A549 (cell line): ENCODE data around the gene TPRG1. TPM values are rescaled to one million over a fixed set of nuclear protein-coding genes. Genes with fewer than 3 reads are reported as not detected.

Experiments
- ATAC-seq, 2 experiments: fragments of 200-7000 bp in 1 of 2; fragments of >200 bp in 1 of 2; cut with Nextera tagmentation in 1 of 2; cut with Tn5 transposase in 1 of 2; 3 replicates each; pipeline versions ENCODE4 v1.8.0 to v1.9.1; 2018 to 2020; ENCODE audit warnings: mild to moderate bottlenecking in 1 of 2, moderate library complexity in 1 of 2
- CTCF ChIA-PET: fragments of 300-600 bp; sonication (Branson Sonifier 250); formaldehyde crosslinking; extraction: SDS; loops from one replicate; lab custom pipeline; 2021; ENCODE audit warnings: antibody characterized with exemption, inconsistent platforms; lab: Yijun Ruan, JAX
- POLR2A ChIA-PET: fragments of 350-600 bp; formaldehyde crosslinking; extraction: SDS; loops from one replicate; lab custom pipeline; 2021; ENCODE audit warnings: antibody characterized with exemption, inconsistent platforms; lab: Yijun Ruan, JAX
- DNase-seq, 2 experiments: peaks; one replicate each; pipeline versions ENCODE4 v3.0.0 to v3.0.0-alpha.2; 2011 to 2016; ENCODE audit warnings: low read depth in 1 of 2, low spot score in 1 of 2
- FAIRE-seq: peaks from 2 replicates; lab custom pipeline; 2011; peaks lifted over from hg19 to GRCh38; lab: Jason Lieb, UNC
- H3K27ac ChIP-seq, 2 experiments: fragments of >200 bp; sonication (Bioruptor Twin); formaldehyde crosslinking; 3 replicates each; pipeline ENCODE4 v1.5.1; 2016 to 2017
- H3K4me1 ChIP-seq: fragments of >200 bp; sonication (Bioruptor Twin); formaldehyde crosslinking; 3 replicates; pipeline ENCODE4 v1.6.1; 2016
- H3K4me2 ChIP-seq: fragments of >200 bp; sonication (Bioruptor Twin); formaldehyde crosslinking; 3 replicates; pipeline ENCODE4 v1.6.1; 2016
- H3K4me3 ChIP-seq: fragments of >200 bp; sonication (Bioruptor Twin); formaldehyde crosslinking; 3 replicates; pipeline ENCODE4 v1.5.1; 2016
- H3K9me3 ChIP-seq: fragments of >200 bp; sonication (Bioruptor Twin); formaldehyde crosslinking; 3 replicates; pipeline ENCODE4 v1.6.1; 2016
- CBX8 ChIP-seq: fragments of 200-600 bp; sonication (generic); IDR thresholded peaks from 2 replicates; pipeline ENCODE4 v1.6.1; 2016
- ESRRA ChIP-seq: fragments of 150-350 bp; IDR thresholded peaks from 2 replicates; pipeline ENCODE4 v1.6.1; 2014; ENCODE audit warnings: mild to moderate bottlenecking, low read length, borderline replicate concordance
- FOSB ChIP-seq: fragments of 250-450 bp; sonication (Bioruptor Pico); IDR thresholded peaks from 2 replicates; pipeline ENCODE4 v1.5.0; 2020; ENCODE audit warnings: mild to moderate bottlenecking, moderate library complexity
- HOXB5 ChIP-seq: fragments of 250-450 bp; sonication (Bioruptor Pico); IDR thresholded peaks from 2 replicates; pipeline ENCODE4 v1.5.0; 2020; ENCODE audit warnings: mild to moderate bottlenecking, moderate library complexity
- JUNB ChIP-seq: fragments of >200 bp; sonication (Bioruptor Twin); formaldehyde crosslinking; IDR thresholded peaks from 2 replicates; pipeline ENCODE4 v1.6.1; 2016
- MAZ ChIP-seq: fragments of 150-350 bp; IDR thresholded peaks from 2 replicates; pipeline ENCODE4 v1.6.1; 2014; ENCODE audit warnings: antibody characterized with exemption, low read depth, low read length, borderline replicate concordance
- NFE2L2 ChIP-seq: fragments of 150-350 bp; conservative IDR thresholded peaks from 2 replicates; pipeline ENCODE4 v1.6.1; 2014; ENCODE audit warnings: low read length
- RAD21 ChIP-seq, 2 experiments: fragments of >200 bp in 1 of 2; sonication (Bioruptor Twin) in 1 of 2; formaldehyde crosslinking in 1 of 2; IDR thresholded peaks in 1 of 2; conservative IDR thresholded peaks in 1 of 2; 2 replicates in 1 of 2; 3 replicates in 1 of 2; pipeline ENCODE4 v1.6.1; 2012 to 2018; ENCODE audit warnings: inconsistent platforms in 1 of 2
- RARB ChIP-seq: fragments of 250-450 bp; sonication (Bioruptor Pico); IDR thresholded peaks from 2 replicates; pipeline ENCODE4 v1.8.0; 2021; ENCODE audit warnings: mild to moderate bottlenecking, moderate library complexity
- RNF2 ChIP-seq: fragments of 200-600 bp; sonication (generic); IDR thresholded peaks from 2 replicates; pipeline ENCODE4 v1.6.1; 2016; ENCODE audit warnings: low read depth, mild to moderate bottlenecking, antibody characterized with exemption, moderate library complexity, borderline replicate concordance
- SMC3 ChIP-seq: fragments of >200 bp; sonication (Bioruptor Twin); formaldehyde crosslinking; IDR thresholded peaks from 3 replicates; pipeline ENCODE4 v1.6.1; 2018; ENCODE audit warnings: inconsistent platforms
- TFCP2L1 ChIP-seq: fragments of 250-450 bp; sonication (Bioruptor Pico); IDR thresholded peaks from 2 replicates; pipeline ENCODE4 v1.5.0; 2021; ENCODE audit warnings: mild to moderate bottlenecking
- TP53 ChIP-seq: fragments of 250-450 bp; sonication (Bioruptor Pico); IDR thresholded peaks from 2 replicates; pipeline ENCODE4 v1.5.0; 2021; ENCODE audit warnings: mild to moderate bottlenecking, moderate library complexity
- ZC3H11A ChIP-seq: fragments of 450-650 bp; IDR thresholded peaks from 2 replicates; pipeline ENCODE4 v1.6.1; 2014; ENCODE audit warnings: antibody characterized with exemption, mild to moderate bottlenecking
- ZSCAN20 ChIP-seq: fragments of 250-450 bp; sonication (Bioruptor Pico); IDR thresholded peaks from 2 replicates; pipeline ENCODE4 v1.8.0; 2022; ENCODE audit warnings: mild to moderate bottlenecking, moderate library complexity
- WGBS: methylation state at CpG from one replicate; pipeline ENCODE4 v1.1.6; 2017; ENCODE audit errors: missing lambda C conversion rate; 5-methylcytosine and 5-hydroxymethylcytosine counted together
- polyA plus RNA-seq, 4 experiments: library from polyadenylated mRNA; depleted of rRNA in 3 of 4; stranded (reverse); fragments of >200 nt; fragmentation: RNase III in 1 of 4; extraction: RNeasy Plus Mini Kit Qiagen cat#74134 plus additional on column Dnase treatment in 1 of 4; gene quantifications; 2 replicates in 3 of 4; 3 replicates in 1 of 4; pipeline ENCODE4 v1.2.3, GENCODE V29; 2011 to 2017
- TF ChIP-seq, protein P1 (sequence below): IDR thresholded peaks from 2 replicates; pipeline ENCODE4 v1.6.1; 2012
- TF ChIP-seq, protein P2 (sequence below): fragments of >200 bp; sonication (Bioruptor Twin); formaldehyde crosslinking; IDR thresholded peaks from 3 replicates; pipeline ENCODE4 v1.5.1; 2016
- TF ChIP-seq, protein P3 (sequence below): fragments of 450-650 bp; IDR thresholded peaks from 2 replicates; pipeline ENCODE4 v1.6.1; 2014; ENCODE audit warnings: antibody characterized with exemption
- TF ChIP-seq, protein P4 (sequence below): fragments of 200-600 bp; sonication (generic); IDR thresholded peaks from 2 replicates; pipeline ENCODE4 v1.6.1; 2016; ENCODE audit warnings: antibody characterized with exemption, mild to moderate bottlenecking, moderate library complexity
- TF ChIP-seq, protein P5 (sequence below): fragments of 250-450 bp; sonication (Bioruptor Pico); IDR thresholded peaks from 2 replicates; pipeline ENCODE4 v1.5.0; 2021; ENCODE audit warnings: mild to moderate bottlenecking, moderate library complexity, borderline replicate concordance
- TF ChIP-seq, protein P6 (sequence below): fragments of >200 bp; sonication (Bioruptor Twin); formaldehyde crosslinking; IDR thresholded peaks from 3 replicates; pipeline ENCODE4 v1.6.1; 2016

Gene TPRG1
- polyA plus RNA-seq, 2 of the 4 experiments (the other 2 are of a cell fraction), result 0.21 to 1.1 TPM

DNA sequence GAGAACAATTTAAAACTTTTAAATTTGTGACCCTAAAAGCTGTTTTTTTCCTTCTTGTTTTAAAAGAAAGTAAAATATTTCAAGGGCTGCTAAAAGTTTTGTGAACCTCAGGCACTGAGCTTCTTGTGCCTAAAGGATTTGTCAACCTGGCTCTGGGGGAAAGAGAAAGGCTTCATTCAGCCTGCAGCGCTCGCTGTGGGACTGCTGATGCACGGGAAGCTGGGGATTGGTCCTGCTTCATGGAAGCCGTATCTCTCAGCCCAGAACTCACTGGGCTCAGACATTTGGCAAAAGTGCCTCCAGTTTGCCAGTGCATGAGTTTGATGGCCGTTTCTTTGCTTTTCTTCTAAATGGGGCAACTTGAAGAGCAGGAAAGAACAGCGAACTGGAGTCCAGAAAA is 30.8 kb downstream of the TPRG1 start:
- 67% methylated on average over 6 of the region's 6 CpGs for WGBS
- Histone ChIP-seq H3K9me3 (no peaks in the 10 kb centered on the region), H3K27ac (no peak overlapping the region), H3K4me1 (no peaks in the 10 kb centered on the region), H3K4me2 (no peak overlapping the region), H3K4me3 (no peak overlapping the region)
- ChIA-PET CTCF (no interaction called here), POLR2A (no interaction called here)
- TF ChIP-seq, protein P1, sequence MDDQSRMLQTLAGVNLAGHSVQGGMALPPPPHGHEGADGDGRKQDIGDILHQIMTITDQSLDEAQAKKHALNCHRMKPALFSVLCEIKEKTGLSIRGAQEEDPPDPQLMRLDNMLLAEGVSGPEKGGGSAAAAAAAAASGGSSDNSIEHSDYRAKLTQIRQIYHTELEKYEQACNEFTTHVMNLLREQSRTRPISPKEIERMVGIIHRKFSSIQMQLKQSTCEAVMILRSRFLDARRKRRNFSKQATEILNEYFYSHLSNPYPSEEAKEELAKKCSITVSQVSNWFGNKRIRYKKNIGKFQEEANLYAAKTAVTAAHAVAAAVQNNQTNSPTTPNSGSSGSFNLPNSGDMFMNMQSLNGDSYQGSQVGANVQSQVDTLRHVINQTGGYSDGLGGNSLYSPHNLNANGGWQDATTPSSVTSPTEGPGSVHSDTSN, result no peak
- TF ChIP-seq, protein P2, sequence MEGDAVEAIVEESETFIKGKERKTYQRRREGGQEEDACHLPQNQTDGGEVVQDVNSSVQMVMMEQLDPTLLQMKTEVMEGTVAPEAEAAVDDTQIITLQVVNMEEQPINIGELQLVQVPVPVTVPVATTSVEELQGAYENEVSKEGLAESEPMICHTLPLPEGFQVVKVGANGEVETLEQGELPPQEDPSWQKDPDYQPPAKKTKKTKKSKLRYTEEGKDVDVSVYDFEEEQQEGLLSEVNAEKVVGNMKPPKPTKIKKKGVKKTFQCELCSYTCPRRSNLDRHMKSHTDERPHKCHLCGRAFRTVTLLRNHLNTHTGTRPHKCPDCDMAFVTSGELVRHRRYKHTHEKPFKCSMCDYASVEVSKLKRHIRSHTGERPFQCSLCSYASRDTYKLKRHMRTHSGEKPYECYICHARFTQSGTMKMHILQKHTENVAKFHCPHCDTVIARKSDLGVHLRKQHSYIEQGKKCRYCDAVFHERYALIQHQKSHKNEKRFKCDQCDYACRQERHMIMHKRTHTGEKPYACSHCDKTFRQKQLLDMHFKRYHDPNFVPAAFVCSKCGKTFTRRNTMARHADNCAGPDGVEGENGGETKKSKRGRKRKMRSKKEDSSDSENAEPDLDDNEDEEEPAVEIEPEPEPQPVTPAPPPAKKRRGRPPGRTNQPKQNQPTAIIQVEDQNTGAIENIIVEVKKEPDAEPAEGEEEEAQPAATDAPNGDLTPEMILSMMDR, result no peak
- TF ChIP-seq TFCP2L1 (CRISPR knock-in tag) (no peak), HOXB5 (CRISPR knock-in tag) (no peak), CBX8 (no peak), MAZ (no peak), ESRRA (no peak), RNF2 (no peak), RARB (CRISPR knock-in tag) (no peak), ZSCAN20 (no peak), FOSB (no peak), NFE2L2 (no peak), TP53 (CRISPR knock-in tag) (no peak), RAD21 (conservative IDR thresholded peaks at IDR 0.05 in 1 of 2, IDR thresholded peaks at IDR 0.05 in 1 of 2) (no peak)
- TF ChIP-seq, protein P3, sequence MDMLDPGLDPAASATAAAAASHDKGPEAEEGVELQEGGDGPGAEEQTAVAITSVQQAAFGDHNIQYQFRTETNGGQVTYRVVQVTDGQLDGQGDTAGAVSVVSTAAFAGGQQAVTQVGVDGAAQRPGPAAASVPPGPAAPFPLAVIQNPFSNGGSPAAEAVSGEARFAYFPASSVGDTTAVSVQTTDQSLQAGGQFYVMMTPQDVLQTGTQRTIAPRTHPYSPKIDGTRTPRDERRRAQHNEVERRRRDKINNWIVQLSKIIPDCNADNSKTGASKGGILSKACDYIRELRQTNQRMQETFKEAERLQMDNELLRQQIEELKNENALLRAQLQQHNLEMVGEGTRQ, result no peak
- TF ChIP-seq, protein P4, sequence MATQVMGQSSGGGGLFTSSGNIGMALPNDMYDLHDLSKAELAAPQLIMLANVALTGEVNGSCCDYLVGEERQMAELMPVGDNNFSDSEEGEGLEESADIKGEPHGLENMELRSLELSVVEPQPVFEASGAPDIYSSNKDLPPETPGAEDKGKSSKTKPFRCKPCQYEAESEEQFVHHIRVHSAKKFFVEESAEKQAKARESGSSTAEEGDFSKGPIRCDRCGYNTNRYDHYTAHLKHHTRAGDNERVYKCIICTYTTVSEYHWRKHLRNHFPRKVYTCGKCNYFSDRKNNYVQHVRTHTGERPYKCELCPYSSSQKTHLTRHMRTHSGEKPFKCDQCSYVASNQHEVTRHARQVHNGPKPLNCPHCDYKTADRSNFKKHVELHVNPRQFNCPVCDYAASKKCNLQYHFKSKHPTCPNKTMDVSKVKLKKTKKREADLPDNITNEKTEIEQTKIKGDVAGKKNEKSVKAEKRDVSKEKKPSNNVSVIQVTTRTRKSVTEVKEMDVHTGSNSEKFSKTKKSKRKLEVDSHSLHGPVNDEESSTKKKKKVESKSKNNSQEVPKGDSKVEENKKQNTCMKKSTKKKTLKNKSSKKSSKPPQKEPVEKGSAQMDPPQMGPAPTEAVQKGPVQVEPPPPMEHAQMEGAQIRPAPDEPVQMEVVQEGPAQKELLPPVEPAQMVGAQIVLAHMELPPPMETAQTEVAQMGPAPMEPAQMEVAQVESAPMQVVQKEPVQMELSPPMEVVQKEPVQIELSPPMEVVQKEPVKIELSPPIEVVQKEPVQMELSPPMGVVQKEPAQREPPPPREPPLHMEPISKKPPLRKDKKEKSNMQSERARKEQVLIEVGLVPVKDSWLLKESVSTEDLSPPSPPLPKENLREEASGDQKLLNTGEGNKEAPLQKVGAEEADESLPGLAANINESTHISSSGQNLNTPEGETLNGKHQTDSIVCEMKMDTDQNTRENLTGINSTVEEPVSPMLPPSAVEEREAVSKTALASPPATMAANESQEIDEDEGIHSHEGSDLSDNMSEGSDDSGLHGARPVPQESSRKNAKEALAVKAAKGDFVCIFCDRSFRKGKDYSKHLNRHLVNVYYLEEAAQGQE, result no peak
- ATAC-seq, result no peak
- DNase-seq, result no peak
- FAIRE-seq, result no peak

DNA sequence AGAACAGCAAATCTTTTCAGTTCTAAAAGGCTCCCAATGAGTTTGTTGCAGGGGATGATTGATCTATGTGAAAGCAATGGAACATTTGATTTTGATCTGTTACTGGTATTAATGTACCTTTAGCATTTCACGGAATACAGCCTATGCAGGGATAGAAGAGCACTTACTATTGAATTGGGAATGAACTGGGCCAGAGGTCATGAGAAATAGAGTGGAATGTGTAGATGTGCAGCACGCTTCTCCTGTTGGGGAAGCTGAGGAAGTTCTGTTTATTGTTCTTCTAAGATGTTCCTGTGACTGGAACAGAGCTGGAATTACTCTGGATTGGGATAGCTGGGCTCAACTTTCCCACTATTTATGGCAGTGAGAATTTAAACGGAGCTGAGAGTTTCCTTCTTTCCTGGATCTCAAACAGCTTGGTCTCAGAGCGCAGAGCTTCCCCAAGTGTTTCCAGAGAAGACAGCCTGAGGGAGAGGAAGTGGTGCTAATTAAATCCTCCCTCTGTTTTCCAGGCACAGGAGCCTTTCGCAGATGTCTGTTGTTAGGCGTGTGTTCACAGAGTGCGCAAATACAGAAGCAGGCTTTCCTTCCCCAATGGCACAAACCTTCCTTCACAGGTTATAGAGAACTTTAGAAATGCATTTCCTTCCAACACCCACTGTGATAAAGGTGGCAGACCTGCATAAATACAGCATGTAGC is 32.5 kb downstream of the TPRG1 start:
- DNase-seq (no peak), FAIRE-seq (no peak), ATAC-seq (no peak)
- no peaks in the 10 kb centered on the region for H3K9me3 ChIP-seq
- 89% methylated on average over 7 of the region's 7 CpGs for WGBS
- H3K4me1 ChIP-seq, result no peaks in the 10 kb centered on the region
- CTCF ChIA-PET, result no interaction called here
- H3K4me3 ChIP-seq, result no peak overlapping the region
- H3K4me2 ChIP-seq, result no peak overlapping the region
- H3K27ac ChIP-seq, result no peak overlapping the region
- POLR2A ChIA-PET, result no interaction called here
- TF ChIP-seq, protein P2, result no peak
- TF ChIP-seq, protein P1, result no peak
- TF ChIP-seq, protein P5, sequence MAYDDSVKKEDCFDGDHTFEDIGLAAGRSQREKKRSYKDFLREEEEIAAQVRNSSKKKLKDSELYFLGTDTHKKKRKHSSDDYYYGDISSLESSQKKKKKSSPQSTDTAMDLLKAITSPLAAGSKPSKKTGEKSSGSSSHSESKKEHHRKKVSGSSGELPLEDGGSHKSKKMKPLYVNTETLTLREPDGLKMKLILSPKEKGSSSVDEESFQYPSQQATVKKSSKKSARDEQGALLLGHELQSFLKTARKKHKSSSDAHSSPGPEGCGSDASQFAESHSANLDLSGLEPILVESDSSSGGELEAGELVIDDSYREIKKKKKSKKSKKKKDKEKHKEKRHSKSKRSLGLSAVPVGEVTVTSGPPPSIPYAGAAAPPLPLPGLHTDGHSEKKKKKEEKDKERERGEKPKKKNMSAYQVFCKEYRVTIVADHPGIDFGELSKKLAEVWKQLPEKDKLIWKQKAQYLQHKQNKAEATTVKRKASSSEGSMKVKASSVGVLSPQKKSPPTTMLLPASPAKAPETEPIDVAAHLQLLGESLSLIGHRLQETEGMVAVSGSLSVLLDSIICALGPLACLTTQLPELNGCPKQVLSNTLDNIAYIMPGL (CRISPR knock-in tag), result no peak
- TF ChIP-seq ZC3H11A, result no peak
- TF ChIP-seq SMC3, result no peak
- TF ChIP-seq, protein P6, sequence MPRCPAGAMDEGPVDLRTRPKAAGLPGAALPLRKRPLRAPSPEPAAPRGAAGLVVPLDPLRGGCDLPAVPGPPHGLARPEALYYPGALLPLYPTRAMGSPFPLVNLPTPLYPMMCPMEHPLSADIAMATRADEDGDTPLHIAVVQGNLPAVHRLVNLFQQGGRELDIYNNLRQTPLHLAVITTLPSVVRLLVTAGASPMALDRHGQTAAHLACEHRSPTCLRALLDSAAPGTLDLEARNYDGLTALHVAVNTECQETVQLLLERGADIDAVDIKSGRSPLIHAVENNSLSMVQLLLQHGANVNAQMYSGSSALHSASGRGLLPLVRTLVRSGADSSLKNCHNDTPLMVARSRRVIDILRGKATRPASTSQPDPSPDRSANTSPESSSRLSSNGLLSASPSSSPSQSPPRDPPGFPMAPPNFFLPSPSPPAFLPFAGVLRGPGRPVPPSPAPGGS, result no peak
- no peak for TF ChIP-seq HOXB5 (CRISPR knock-in tag)
- TF ChIP-seq JUNB, result no peak
